H1 (cell line): Measurements from ENCODE around the gene RNU6-1. TPM values are rescaled to one million over a fixed set of nuclear protein-coding genes. Genes with fewer than 3 reads are reported as not detected.

ENCODE experiments used
- ASH2L ChIP-seq: fragments of 200-600, 300-600 bp; sonication (generic); IDR thresholded peaks from one replicate; pipeline ENCODE4 v1.7.1; 2017; ENCODE audit warnings: low read length
- BRCA1 ChIP-seq: IDR thresholded peaks from 2 replicates; pipeline ENCODE4 v1.6.1; 2012; ENCODE audit warnings: low read depth, low read length, improper control_type of control experiment
- EGR1 ChIP-seq: IDR thresholded peaks from 2 replicates; pipeline ENCODE4 v1.6.1; 2011; ENCODE audit warnings: low read depth, low read length, borderline replicate concordance
- EP300 ChIP-seq, 2 experiments: IDR thresholded peaks; 1 replicate in 1 of 2; 2 replicates in 1 of 2; pipeline ENCODE4 v1.6.1; 2011 to 2012; ENCODE audit warnings: low read depth in 2 of 2, low read length in 2 of 2, mild to moderate bottlenecking in 2 of 2, borderline replicate concordance in 1 of 2, inconsistent platforms in 1 of 2, moderate library complexity in 1 of 2
- GABPA ChIP-seq: IDR thresholded peaks from 2 replicates; pipeline ENCODE4 v1.6.1; 2011; ENCODE audit warnings: mild to moderate bottlenecking, low read length, moderate library complexity, borderline replicate concordance; ENCODE audit not compliant: insufficient read depth
- HDAC2 ChIP-seq, 2 experiments: fragments of 300-600 bp in 1 of 2; sonication (generic) in 1 of 2; IDR thresholded peaks; 2 replicates each; pipeline ENCODE4 v1.6.1; 2011 to 2012; ENCODE audit warnings: low read depth in 2 of 2, low read length in 2 of 2, mild to moderate bottlenecking in 2 of 2, moderate library complexity in 2 of 2, borderline replicate concordance in 1 of 2, inconsistent platforms in 1 of 2
- POLR2AphosphoS5 ChIP-seq: IDR thresholded peaks from 2 replicates; pipeline ENCODE4 v1.6.1; 2011; ENCODE audit warnings: low read depth, low read length
- polyA plus RNA-seq, 7 experiments: library from polyadenylated mRNA; depleted of rRNA in 3 of 7; stranded (reverse) in 5 of 7; unstranded in 2 of 7; fragments of >200 nt in 5 of 7; fragments of 200-250 nt in 2 of 7; gene quantifications; 1 replicate in 5 of 7; 2 replicates in 1 of 7; 4 replicates in 1 of 7; pipeline versions ENCODE4 v1.2.1 to v1.2.3, GENCODE V29; 2011 to 2013; ENCODE audit warnings: missing spikeins in 2 of 7, mixed read lengths in 2 of 7
- total RNA-seq: library from RNA; stranded (reverse); fragmentation: NEBNext Ultra II Directional; extraction: Animal tissue kit (Norgen Biotek cat#: 25700); gene quantifications from 2 replicates; pipeline ENCODE4 v1.2.1, GENCODE V29; 2021

Gene RNU6-1
- total and polyA plus RNA-seq, 2 of the 8 experiments (the other 6 are each of a cell fraction or from before 2014, with no cell fraction given), result not detected

GRCh38 chr15:67869701-67870100 lies 29.9 kb upstream of the RNU6-1 start (continued):
- TF ChIP-seq HDAC2 (IDR thresholded peaks at IDR 0.05; ENCODE audit: borderline replicate concordance in 1 of 2, low read depth in 2 of 2, low read length in 2 of 2), result no peak
- no peak for TF ChIP-seq BRCA1
- no peak for TF ChIP-seq EGR1
- no peak for TF ChIP-seq ASH2L
- no peak for TF ChIP-seq POLR2AphosphoS5
- TF ChIP-seq GABPA, result no peak
- no peak for TF ChIP-seq EP300 (IDR thresholded peaks at IDR 0.05; ENCODE audit: borderline replicate concordance in 1 of 2, low read depth in 2 of 2, low read length in 2 of 2)
